ENCODE results near the gene SMIM30. TPM values are rescaled to one million over a fixed set of nuclear protein-coding genes. Genes with fewer than 3 reads are reported as not detected.

The SMIM30 gene
- total and polyA plus RNA-seq, 10 of the 15 experiments (the other 5 are each of a cell fraction or from before 2014, with no cell fraction given): 42.2 to 258 (median 96.9) TPM

GRCh38 chr7:113120647-113121046, 2.3 kb upstream of the SMIM30 start:
- Histone ChIP-seq H3K27ac (ENCODE audit: control insufficient read depth, insufficient read depth) (no peak overlapping the region), H2AFZ (ENCODE audit: control insufficient read depth, low read depth, low read length) (no peak overlapping the region; the same call in 1 of the 2 replicates), H3K27me3 (replicated peaks in 1 of 2; ENCODE audit: control insufficient read depth in 2 of 2, insufficient read depth in 2 of 2, low read length in 1 of 2) (no peaks in the 10 kb centered on the region), H3K9ac (ENCODE audit: control insufficient read depth, insufficient read depth, low read length) (no peak overlapping the region), H3K36me3 (ENCODE audit: control insufficient read depth in 2 of 2, insufficient read depth in 2 of 2, low read length in 1 of 2) (no peaks in the 10 kb centered on the region), H3K4me2 (ENCODE audit: control insufficient read depth, insufficient read depth) (no peak overlapping the region), H4K20me1 (ENCODE audit: control insufficient read depth, insufficient read depth) (no peaks in the 10 kb centered on the region), H3K4me1 (ENCODE audit: control insufficient read depth, insufficient read depth, low read length) (no peaks in the 10 kb centered on the region), H3K4me3 (no peak overlapping the region), H3K79me2 (ENCODE audit: control insufficient read depth, insufficient read depth, low read length) (peaks cover 3% of the 10 kb centered on the region), H3K9me3 (replicated peaks; ENCODE audit: control insufficient read depth, insufficient read depth, low read length) (no peaks in the 10 kb centered on the region)
- WGBS (ENCODE audit: insufficient coverage, insufficient replicate concordance, low lambda C conversion rate, missing lambda C conversion rate): 100% methylated on average over 1 of the region's 1 CpG
- ChIA-PET POLR2A (interaction anchor here (0.6 to 1.2 kb wide), 2 partner anchors 22 to 181 kb away, joined by 3 to 4 read pairs; a partner anchor contains a TSS), CTCF (interaction anchor here (0.6 to 1.7 kb wide), 4 partner anchors 12 to 39 kb away, joined by 3 to 6 read pairs (median 4); no protein-coding TSS in a partner anchor), SMC1A (ENCODE audit: uncharacterized antibody, unreplicated experiment) (interaction anchor here (0.7 to 1.4 kb wide), 3 partner anchors 25 to 292 kb away, joined by 3 to 4 read pairs (median 4); no protein-coding TSS in a partner anchor), RAD21 (ENCODE audit: unreplicated experiment) (interaction anchor here (0.8 to 1.4 kb wide), 2 partner anchors 10 to 22 kb away, joined by 3 read pairs; no protein-coding TSS in a partner anchor)
- intact Hi-C loops (cut with micrococcal nuclease; ENCODE audit: unreplicated experiment): no loop called here
- no TSS peak for BruUV-seq (replicated peaks)
- FAIRE-seq: no peak
- ATAC-seq: no peak
- DNase-seq (ENCODE audit: low read depth, low spot score): no peak
- no peak for TF ChIP-seq SMAD5 (IDR thresholded peaks at IDR 0.05; ENCODE audit: low read depth)
- TF ChIP-seq, protein P1, sequence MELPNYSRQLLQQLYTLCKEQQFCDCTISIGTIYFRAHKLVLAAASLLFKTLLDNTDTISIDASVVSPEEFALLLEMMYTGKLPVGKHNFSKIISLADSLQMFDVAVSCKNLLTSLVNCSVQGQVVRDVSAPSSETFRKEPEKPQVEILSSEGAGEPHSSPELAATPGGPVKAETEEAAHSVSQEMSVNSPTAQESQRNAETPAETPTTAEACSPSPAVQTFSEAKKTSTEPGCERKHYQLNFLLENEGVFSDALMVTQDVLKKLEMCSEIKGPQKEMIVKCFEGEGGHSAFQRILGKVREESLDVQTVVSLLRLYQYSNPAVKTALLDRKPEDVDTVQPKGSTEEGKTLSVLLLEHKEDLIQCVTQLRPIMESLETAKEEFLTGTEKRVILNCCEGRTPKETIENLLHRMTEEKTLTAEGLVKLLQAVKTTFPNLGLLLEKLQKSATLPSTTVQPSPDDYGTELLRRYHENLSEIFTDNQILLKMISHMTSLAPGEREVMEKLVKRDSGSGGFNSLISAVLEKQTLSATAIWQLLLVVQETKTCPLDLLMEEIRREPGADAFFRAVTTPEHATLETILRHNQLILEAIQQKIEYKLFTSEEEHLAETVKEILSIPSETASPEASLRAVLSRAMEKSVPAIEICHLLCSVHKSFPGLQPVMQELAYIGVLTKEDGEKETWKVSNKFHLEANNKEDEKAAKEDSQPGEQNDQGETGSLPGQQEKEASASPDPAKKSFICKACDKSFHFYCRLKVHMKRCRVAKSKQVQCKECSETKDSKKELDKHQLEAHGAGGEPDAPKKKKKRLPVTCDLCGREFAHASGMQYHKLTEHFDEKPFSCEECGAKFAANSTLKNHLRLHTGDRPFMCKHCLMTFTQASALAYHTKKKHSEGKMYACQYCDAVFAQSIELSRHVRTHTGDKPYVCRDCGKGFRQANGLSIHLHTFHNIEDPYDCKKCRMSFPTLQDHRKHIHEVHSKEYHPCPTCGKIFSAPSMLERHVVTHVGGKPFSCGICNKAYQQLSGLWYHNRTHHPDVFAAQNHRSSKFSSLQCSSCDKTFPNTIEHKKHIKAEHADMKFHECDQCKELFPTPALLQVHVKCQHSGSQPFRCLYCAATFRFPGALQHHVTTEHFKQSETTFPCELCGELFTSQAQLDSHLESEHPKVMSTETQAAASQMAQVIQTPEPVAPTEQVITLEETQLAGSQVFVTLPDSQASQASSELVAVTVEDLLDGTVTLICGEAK (IDR thresholded peaks at IDR 0.05; ENCODE audit: borderline replicate concordance): no peak
- no peak for TF ChIP-seq NRF1 (conservative IDR thresholded peaks at IDR 0.05; ENCODE audit: low read depth, low read length)
- TF ChIP-seq RUNX3 (IDR thresholded peaks at IDR 0.05; ENCODE audit: low read length): no peak
- TF ChIP-seq, protein P2, sequence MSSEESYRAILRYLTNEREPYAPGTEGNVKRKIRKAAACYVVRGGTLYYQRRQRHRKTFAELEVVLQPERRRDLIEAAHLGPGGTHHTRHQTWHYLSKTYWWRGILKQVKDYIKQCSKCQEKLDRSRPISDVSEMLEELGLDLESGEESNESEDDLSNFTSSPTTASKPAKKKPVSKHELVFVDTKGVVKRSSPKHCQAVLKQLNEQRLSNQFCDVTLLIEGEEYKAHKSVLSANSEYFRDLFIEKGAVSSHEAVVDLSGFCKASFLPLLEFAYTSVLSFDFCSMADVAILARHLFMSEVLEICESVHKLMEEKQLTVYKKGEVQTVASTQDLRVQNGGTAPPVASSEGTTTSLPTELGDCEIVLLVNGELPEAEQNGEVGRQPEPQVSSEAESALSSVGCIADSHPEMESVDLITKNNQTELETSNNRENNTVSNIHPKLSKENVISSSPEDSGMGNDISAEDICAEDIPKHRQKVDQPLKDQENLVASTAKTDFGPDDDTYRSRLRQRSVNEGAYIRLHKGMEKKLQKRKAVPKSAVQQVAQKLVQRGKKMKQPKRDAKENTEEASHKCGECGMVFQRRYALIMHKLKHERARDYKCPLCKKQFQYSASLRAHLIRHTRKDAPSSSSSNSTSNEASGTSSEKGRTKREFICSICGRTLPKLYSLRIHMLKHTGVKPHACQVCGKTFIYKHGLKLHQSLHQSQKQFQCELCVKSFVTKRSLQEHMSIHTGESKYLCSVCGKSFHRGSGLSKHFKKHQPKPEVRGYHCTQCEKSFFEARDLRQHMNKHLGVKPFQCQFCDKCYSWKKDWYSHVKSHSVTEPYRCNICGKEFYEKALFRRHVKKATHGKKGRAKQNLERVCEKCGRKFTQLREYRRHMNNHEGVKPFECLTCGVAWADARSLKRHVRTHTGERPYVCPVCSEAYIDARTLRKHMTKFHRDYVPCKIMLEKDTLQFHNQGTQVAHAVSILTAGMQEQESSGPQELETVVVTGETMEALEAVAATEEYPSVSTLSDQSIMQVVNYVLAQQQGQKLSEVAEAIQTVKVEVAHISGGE (CRISPR knock-in tag; IDR thresholded peaks at IDR 0.05): no peak
- no peak for TF ChIP-seq TCF12 (IDR thresholded peaks at IDR 0.05; ENCODE audit: low read depth, low read length)
- in situ Hi-C loops (cut with MboI): no loop called here
